ENCODE results near the gene TPRKB. TPM values are rescaled to one million over a fixed set of nuclear protein-coding genes. Genes with fewer than 3 reads are reported as not detected.
"Not testable (repeated sequence)": the region's sequence is repeated elsewhere in the genome, so short reads cannot be mapped to it uniquely, and the experiment has no call there.

The TPRKB gene
- total RNA-seq, 2 experiments from 2014 or later: 43.7 to 50.0 TPM

- ChIA-PET POLR2A (no interaction called here), CTCF (no interaction called here)
- no peaks in the 10 kb centered on the region for H3K27me3 Mint-ChIP-seq (ENCODE audit: low read depth)
- H3K27ac Mint-ChIP-seq: no peak overlapping the region
- H3K36me3 Mint-ChIP-seq (ENCODE audit: low read depth): peaks cover 55% of the 10 kb centered on the region
- ATAC-seq (no peak), DNase-seq (no peak)
- H3K4me3 Mint-ChIP-seq: no peak overlapping the region
- no peaks in the 10 kb centered on the region for H3K9me3 Mint-ChIP-seq (ENCODE audit: insufficient read depth)
- peaks cover under 1% of the 10 kb centered on the region for H3K4me1 Mint-ChIP-seq (ENCODE audit: low read depth)
Observed at GRCh38 chr2:73766994-73767393, 29.8 kb upstream of the TPRKB start.

- peaks cover 56% of the 10 kb centered on the region for H3K36me3 Mint-ChIP-seq (ENCODE audit: low read depth)
- no peaks in the 10 kb centered on the region for H3K4me1 Mint-ChIP-seq (ENCODE audit: low read depth)
- no peak overlapping the region for H3K4me3 Mint-ChIP-seq
- no peak for ATAC-seq
- CTCF ChIA-PET: no interaction called here
- no peaks in the 10 kb centered on the region for H3K9me3 Mint-ChIP-seq (ENCODE audit: insufficient read depth)
- no peak overlapping the region for H3K27ac Mint-ChIP-seq
- no peaks in the 10 kb centered on the region for H3K27me3 Mint-ChIP-seq (ENCODE audit: low read depth)
- no peak for DNase-seq
- POLR2A ChIA-PET: interaction anchor here (0.6 kb wide), 1 partner anchor 440 kb away, joined by 3 read pairs; no protein-coding TSS in a partner anchor
Observed at GRCh38 chr2:73766349-73766748, 29.2 kb upstream of the TPRKB start.

GRCh38 chr2:73764945-73765344 lies 27.8 kb upstream of the TPRKB start:
- peaks cover 55% of the 10 kb centered on the region for H3K36me3 Mint-ChIP-seq (ENCODE audit: low read depth)

GRCh38 chr2:73762571-73762970 lies 25.4 kb upstream of the TPRKB start:
- ChIA-PET POLR2A (no interaction called here), CTCF (no interaction called here)
- H3K27me3 Mint-ChIP-seq (ENCODE audit: low read depth): no peaks in the 10 kb centered on the region
- no peaks in the 10 kb centered on the region for H3K9me3 Mint-ChIP-seq (ENCODE audit: insufficient read depth)
- DNase-seq (no peak), ATAC-seq (no peak)
- H3K4me1 Mint-ChIP-seq (ENCODE audit: low read depth): no peaks in the 10 kb centered on the region
- H3K36me3 Mint-ChIP-seq (ENCODE audit: low read depth): peaks cover 46% of the 10 kb centered on the region
- no peak overlapping the region for H3K27ac Mint-ChIP-seq
- H3K4me3 Mint-ChIP-seq: no peak overlapping the region

More at GRCh38 chr2:73764945-73765344, 27.8 kb upstream of the TPRKB start:
- Mint-ChIP-seq H3K4me1 (ENCODE audit: low read depth) (no peaks in the 10 kb centered on the region), H3K9me3 (ENCODE audit: insufficient read depth) (no peaks in the 10 kb centered on the region), H3K27me3 (ENCODE audit: low read depth) (no peaks in the 10 kb centered on the region), H3K4me3 (no peak overlapping the region), H3K27ac (no peak overlapping the region)
- ATAC-seq: no peak
- ChIA-PET CTCF (no interaction called here), POLR2A (no interaction called here)
- no peak for DNase-seq

GRCh38 chr2:73759904-73760303 lies 22.8 kb upstream of the TPRKB start:
- DNase-seq (no peak), ATAC-seq (no peak)
- Mint-ChIP-seq H3K36me3 (ENCODE audit: low read depth) (peaks cover 29% of the 10 kb centered on the region), H3K9me3 (ENCODE audit: insufficient read depth) (no peaks in the 10 kb centered on the region), H3K4me3 (no peak overlapping the region), H3K4me1 (ENCODE audit: low read depth) (no peaks in the 10 kb centered on the region), H3K27me3 (ENCODE audit: low read depth) (no peaks in the 10 kb centered on the region), H3K27ac (no peak overlapping the region)
- ChIA-PET POLR2A (no interaction called here), CTCF (no interaction called here)

- Mint-ChIP-seq H3K4me3 (no peak overlapping the region), H3K9me3 (ENCODE audit: insufficient read depth) (no peaks in the 10 kb centered on the region), H3K27ac (no peak overlapping the region), H3K4me1 (ENCODE audit: low read depth) (no peaks in the 10 kb centered on the region), H3K36me3 (ENCODE audit: low read depth) (peaks cover 30% of the 10 kb centered on the region), H3K27me3 (ENCODE audit: low read depth) (no peaks in the 10 kb centered on the region)
- ATAC-seq (no peak), DNase-seq (no peak)
- ChIA-PET POLR2A (no interaction called here), CTCF (interaction anchor here (1.3 kb wide), 1 partner anchor 22 kb away, joined by 3 read pairs; no protein-coding TSS in a partner anchor)
Observed at GRCh38 chr2:73759285-73759764, 22.2 kb upstream of the TPRKB start.

- POLR2A ChIA-PET; H3K4me3 Mint-ChIP-seq; H3K27me3 Mint-ChIP-seq (ENCODE audit: low read depth): not testable (repeated sequence)
Observed at GRCh38 chr2:73754332-73754731, 17.2 kb upstream of the TPRKB start.

GRCh38 chr2:73749314-73749713 lies 12.2 kb upstream of the TPRKB start:
- POLR2A ChIA-PET: no interaction called here
- H3K4me3 Mint-ChIP-seq: no peak overlapping the region
- H3K36me3 Mint-ChIP-seq (ENCODE audit: low read depth): peaks cover 29% of the 10 kb centered on the region
- no peak for DNase-seq
- CTCF ChIA-PET: interaction anchor here (0.7 kb wide), 1 partner anchor 430 kb away, joined by 3 read pairs; no protein-coding TSS in a partner anchor
- no peaks in the 10 kb centered on the region for H3K9me3 Mint-ChIP-seq (ENCODE audit: insufficient read depth)
- ATAC-seq: no peak
- no peaks in the 10 kb centered on the region for H3K4me1 Mint-ChIP-seq (ENCODE audit: low read depth)
- no peak overlapping the region for H3K27ac Mint-ChIP-seq
- H3K27me3 Mint-ChIP-seq (ENCODE audit: low read depth): no peaks in the 10 kb centered on the region

More at GRCh38 chr2:73754332-73754731, 17.2 kb upstream of the TPRKB start:
- H3K4me1 Mint-ChIP-seq (ENCODE audit: low read depth); H3K27ac Mint-ChIP-seq; ATAC-seq; DNase-seq; H3K9me3 Mint-ChIP-seq (ENCODE audit: insufficient read depth): not testable (repeated sequence)
- CTCF ChIA-PET: interaction anchor here (1.5 kb wide), 1 partner anchor 16 kb away, joined by 3 read pairs; no protein-coding TSS in a partner anchor
- H3K36me3 Mint-ChIP-seq (ENCODE audit: low read depth): peaks cover 11% of the 10 kb centered on the region

- H3K4me3 Mint-ChIP-seq: no peak overlapping the region
- no peaks in the 10 kb centered on the region for H3K4me1 Mint-ChIP-seq (ENCODE audit: low read depth)
- H3K27ac Mint-ChIP-seq: no peak overlapping the region
- peaks cover 26% of the 10 kb centered on the region for H3K36me3 Mint-ChIP-seq (ENCODE audit: low read depth)
- ChIA-PET CTCF (interaction anchor here (0.7 to 1.0 kb wide), 4 partner anchors 54 to 109 kb away, joined by 3 read pairs; no protein-coding TSS in a partner anchor), POLR2A (no interaction called here)
- ATAC-seq (no peak), DNase-seq (no peak)
- no peaks in the 10 kb centered on the region for H3K27me3 Mint-ChIP-seq (ENCODE audit: low read depth)
- no peaks in the 10 kb centered on the region for H3K9me3 Mint-ChIP-seq (ENCODE audit: insufficient read depth)
Observed at GRCh38 chr2:73746877-73747208, 9.7 kb upstream of the TPRKB start.

- Mint-ChIP-seq H3K4me1 (ENCODE audit: low read depth) (no peaks in the 10 kb centered on the region), H3K27me3 (ENCODE audit: low read depth) (no peaks in the 10 kb centered on the region), H3K27ac (no peak overlapping the region), H3K9me3 (ENCODE audit: insufficient read depth) (no peaks in the 10 kb centered on the region), H3K36me3 (ENCODE audit: low read depth) (peaks cover 26% of the 10 kb centered on the region), H3K4me3 (no peak overlapping the region)
- DNase-seq: no peak
- ATAC-seq: no peak
- POLR2A ChIA-PET: no interaction called here
- CTCF ChIA-PET: interaction anchor here (0.7 to 1.0 kb wide), 3 partner anchors 53 to 81 kb away, joined by 3 read pairs; no protein-coding TSS in a partner anchor
Observed at GRCh38 chr2:73746015-73746876, 9.1 kb upstream of the TPRKB start.

GRCh38 chr2:73740767-73741166 lies 3.6 kb upstream of the TPRKB start:
- no peak overlapping the region for H3K27ac Mint-ChIP-seq
- H3K4me1 Mint-ChIP-seq (ENCODE audit: low read depth): peaks cover 17% of the 10 kb centered on the region
- no peaks in the 10 kb centered on the region for H3K27me3 Mint-ChIP-seq (ENCODE audit: low read depth)
- POLR2A ChIA-PET: no interaction called here
- H3K4me3 Mint-ChIP-seq: no peak overlapping the region
- peaks cover 22% of the 10 kb centered on the region for H3K36me3 Mint-ChIP-seq (ENCODE audit: low read depth)
- no peaks in the 10 kb centered on the region for H3K9me3 Mint-ChIP-seq (ENCODE audit: insufficient read depth)
- CTCF ChIA-PET: no interaction called here
- DNase-seq: no peak
- no peak for ATAC-seq

GRCh38 chr2:73739101-73739500 lies 2.0 kb upstream of the TPRKB start:
- H3K4me1 Mint-ChIP-seq (ENCODE audit: low read depth): peaks cover 21% of the 10 kb centered on the region
- H3K27me3 Mint-ChIP-seq (ENCODE audit: low read depth): no peaks in the 10 kb centered on the region
- ChIA-PET POLR2A (no interaction called here), CTCF (no interaction called here)
- H3K4me3 Mint-ChIP-seq: no peak overlapping the region
- DNase-seq: no peak
- no peak overlapping the region for H3K27ac Mint-ChIP-seq
- no peaks in the 10 kb centered on the region for H3K9me3 Mint-ChIP-seq (ENCODE audit: insufficient read depth)
- no peak for ATAC-seq
- peaks cover 21% of the 10 kb centered on the region for H3K36me3 Mint-ChIP-seq (ENCODE audit: low read depth)

Measured in activated CD8-positive, alpha-beta T cell treated with anti-CD3 and anti-CD28 coated beads, Interleukin-2, amount 10 ng/mL, durations not matched to agents 7 days and 5 days (primary cell).